H9 (cell line): ENCODE results near the gene FEV. TPM values are rescaled to one million over a fixed set of nuclear protein-coding genes. Genes with fewer than 3 reads are reported as not detected.

Experiments used
- DNase-seq: peaks from one replicate; pipeline ENCODE4 v3.0.0-alpha.2; 2017
- H2AFZ ChIP-seq: one replicate; pipeline ENCODE4 v1.6.1; 2013; ENCODE audit warnings: mild to moderate bottlenecking, low read length, control low read depth, moderate library complexity
- H2AK5ac ChIP-seq: 2 replicates; pipeline ENCODE4 v1.6.1; 2013; ENCODE audit warnings: low read length, control low read depth, mixed read lengths; ENCODE audit not compliant: insufficient read length
- H2BK120ac ChIP-seq: one replicate; pipeline ENCODE4 v1.6.1; 2013; ENCODE audit warnings: low read depth, mild to moderate bottlenecking, low read length, control low read depth, inconsistent platforms; ENCODE audit not compliant: poor library complexity, severe bottlenecking
- H2BK12ac ChIP-seq: 2 replicates; pipeline ENCODE4 v1.6.1; 2013; ENCODE audit warnings: low read length, control low read depth, mixed read lengths, low read depth; ENCODE audit not compliant: insufficient read length
- H2BK15ac ChIP-seq: 2 replicates; pipeline ENCODE4 v1.6.1; 2013; ENCODE audit warnings: low read depth, low read length, control low read depth
- H2BK20ac ChIP-seq: one replicate; pipeline ENCODE4 v1.6.1; 2013; ENCODE audit warnings: low read depth, mild to moderate bottlenecking, low read length, control low read depth, inconsistent platforms; ENCODE audit not compliant: poor library complexity, severe bottlenecking
- H2BK5ac ChIP-seq: 2 replicates; pipeline ENCODE4 v1.6.1; 2013; ENCODE audit warnings: low read length, control low read depth, mixed read lengths; ENCODE audit not compliant: insufficient read length
- H3K14ac ChIP-seq: 2 replicates; pipeline ENCODE4 v1.6.1; 2013; ENCODE audit warnings: low read length, control low read depth; ENCODE audit not compliant: insufficient read depth
- H3K18ac ChIP-seq: 2 replicates; pipeline ENCODE4 v1.6.1; 2013; ENCODE audit warnings: low read depth, mild to moderate bottlenecking, mixed read lengths, low read length, control low read depth; ENCODE audit not compliant: insufficient read length
- H3K23ac ChIP-seq: 2 replicates; pipeline ENCODE4 v1.6.1; 2013; ENCODE audit warnings: low read length, control low read depth, mixed read lengths, low read depth; ENCODE audit not compliant: insufficient read length
- H3K23me2 ChIP-seq: 2 replicates; pipeline ENCODE4 v1.6.1; 2013; ENCODE audit warnings: low read depth, mild to moderate bottlenecking, mixed read lengths, low read length, control low read depth; ENCODE audit not compliant: insufficient read length, poor library complexity, severe bottlenecking
- H3K27ac ChIP-seq: 2 replicates; pipeline ENCODE4 v1.5.1; 2013; ENCODE audit warnings: low read length, control low read depth, mixed read lengths, low read depth; ENCODE audit not compliant: insufficient read length
- H3K27me3 ChIP-seq: 2 replicates; pipeline ENCODE4 v1.6.1; 2013; ENCODE audit warnings: low read length, control low read depth, inconsistent platforms; ENCODE audit not compliant: insufficient read depth
- H3K4ac ChIP-seq: 2 replicates; pipeline ENCODE4 v1.6.1; 2013; ENCODE audit warnings: low read depth, mild to moderate bottlenecking, control low read depth, inconsistent platforms, low read length, moderate library complexity
- H3K4me1 ChIP-seq: 2 replicates; pipeline ENCODE4 v1.6.1; 2013; ENCODE audit warnings: low read length, control low read depth, inconsistent platforms; ENCODE audit not compliant: insufficient read depth
- H3K4me2 ChIP-seq: 2 replicates; pipeline ENCODE4 v1.6.1; 2013; ENCODE audit warnings: low read length, control low read depth, mixed read lengths; ENCODE audit not compliant: insufficient read length, insufficient read depth
- H3K56ac ChIP-seq: 2 replicates; pipeline ENCODE4 v1.6.1; 2013; ENCODE audit warnings: low read depth, mild to moderate bottlenecking, mixed read lengths, low read length, control low read depth; ENCODE audit not compliant: insufficient read length
- H3K79me1 ChIP-seq: 2 replicates; pipeline ENCODE4 v1.6.1; 2013; ENCODE audit warnings: low read depth, mild to moderate bottlenecking, moderate library complexity, low read length, control low read depth, inconsistent platforms; ENCODE audit not compliant: insufficient read depth, poor library complexity, severe bottlenecking
- H3K79me2 ChIP-seq: 2 replicates; pipeline ENCODE4 v1.6.1; 2013; ENCODE audit warnings: low read length, control low read depth, inconsistent platforms; ENCODE audit not compliant: insufficient read depth
- H3K9ac ChIP-seq: 2 replicates; pipeline ENCODE4 v1.6.1; 2013; ENCODE audit warnings: low read length, control low read depth, mixed read lengths; ENCODE audit not compliant: insufficient read length; ENCODE audit errors: extremely low read depth
- H3K9me3 ChIP-seq: one replicate; pipeline ENCODE4 v1.6.1; 2013; ENCODE audit warnings: low read depth, low read length, inconsistent platforms; ENCODE audit not compliant: control insufficient read depth
- H3T11ph ChIP-seq: one replicate; pipeline ENCODE4 v1.6.1; 2013; ENCODE audit warnings: mild to moderate bottlenecking, low read length, control low read depth, inconsistent platforms
- H4K20me1 ChIP-seq: one replicate; pipeline ENCODE4 v1.6.1; 2013; ENCODE audit not compliant: control insufficient read depth, insufficient read length, insufficient read depth
- H4K5ac ChIP-seq: 2 replicates; pipeline ENCODE4 v1.6.1; 2013; ENCODE audit warnings: low read depth, mild to moderate bottlenecking, mixed read lengths, low read length, control low read depth; ENCODE audit not compliant: insufficient read length
- H4K8ac ChIP-seq: replicated peaks from 2 replicates; pipeline ENCODE4 v1.6.1; 2013; ENCODE audit warnings: low read length, control low read depth, mixed read lengths, low read depth; ENCODE audit not compliant: insufficient read length
- H4K91ac ChIP-seq: 2 replicates; pipeline ENCODE4 v1.6.1; 2013; ENCODE audit warnings: low read depth, mild to moderate bottlenecking, moderate library complexity, mixed read lengths, low read length, control low read depth; ENCODE audit not compliant: insufficient read length
- H3K27ac Mint-ChIP-seq, 3 experiments: 2 replicates in 2 of 3; 3 replicates in 1 of 3; pipeline ENCODE4 v1.8.0; 2020 to 2021; ENCODE audit warnings: mixed read lengths in 3 of 3, mild to moderate bottlenecking in 1 of 3, moderate library complexity in 1 of 3
- H3K27me3 Mint-ChIP-seq: 2 replicates; pipeline ENCODE4 v1.8.0; 2021; ENCODE audit warnings: low read depth, mild to moderate bottlenecking, moderate library complexity, mixed read lengths
- H3K36me3 Mint-ChIP-seq, 3 experiments: 2 replicates in 2 of 3; 3 replicates in 1 of 3; pipeline ENCODE4 v1.8.0; 2020 to 2021; ENCODE audit warnings: low read depth in 3 of 3, mixed read lengths in 3 of 3; ENCODE audit not compliant: insufficient read depth in 1 of 3
- H3K4me1 Mint-ChIP-seq, 2 experiments: 2 replicates each; pipeline ENCODE4 v1.8.0; 2020; ENCODE audit warnings: mixed read lengths in 2 of 2
- H3K4me3 Mint-ChIP-seq, 2 experiments: 2 replicates in 1 of 2; 3 replicates in 1 of 2; pipeline ENCODE4 v1.8.0; 2020 to 2021; ENCODE audit warnings: mild to moderate bottlenecking in 2 of 2, mixed read lengths in 2 of 2, moderate library complexity in 1 of 2
- H3K9me3 Mint-ChIP-seq, 2 experiments: 2 replicates in 1 of 2; 3 replicates in 1 of 2; pipeline ENCODE4 v1.8.0; 2020; ENCODE audit warnings: mild to moderate bottlenecking in 2 of 2, mixed read lengths in 2 of 2, moderate library complexity in 1 of 2
- CTCF ChIP-seq: fragments of 200-600 bp; sonication (generic); conservative IDR thresholded peaks from 3 replicates; pipeline ENCODE4 v1.8.0; 2021; ENCODE audit warnings: antibody characterized with exemption, mild to moderate bottlenecking
- WGBS: extraction: QIAGEN DNeasy Blood & Tissue Kit; methylation state at CpG from one replicate; pipeline ENCODE4 v1.1.7; 2013; ENCODE audit warnings: missing lambda C conversion rate, low lambda C conversion rate, mixed read lengths; ENCODE audit not compliant: insufficient read length; ENCODE audit errors: extremely low coverage; 5-methylcytosine and 5-hydroxymethylcytosine counted together
- total RNA-seq: library from RNA; stranded (reverse); gene quantifications from 2 replicates; pipeline ENCODE4 v1.2.1, GENCODE V29; 2021

The FEV gene
- total RNA-seq, 1 experiment from 2014 or later: not detected

GRCh38 chr2:218992703-218993344 is 7.8 kb upstream of the FEV start:
- TF ChIP-seq CTCF: no peak
- WGBS: no CpG with 5 or more reads among the region's 44 CpGs
- H2AFZ ChIP-seq: no peak overlapping the region

More at GRCh38 chr2:218992703-218993344, 7.8 kb upstream of the FEV start:
- H3K14ac ChIP-seq: no peak overlapping the region
- no peak overlapping the region for H2BK20ac ChIP-seq
- no peaks in the 10 kb centered on the region for H4K20me1 ChIP-seq
- peaks cover 98% of the 10 kb centered on the region for H3K27me3 ChIP-seq
- no peaks in the 10 kb centered on the region for H3K4me1 ChIP-seq
- no peak overlapping the region for H2BK15ac ChIP-seq
- no peak overlapping the region for H3K18ac ChIP-seq
- no peak overlapping the region for H4K5ac ChIP-seq
- H3K27ac Mint-ChIP-seq: no peak overlapping the region
- no peak overlapping the region for H4K8ac ChIP-seq
- H3K9me3 Mint-ChIP-seq: peaks cover 2 to 10% of the 10 kb centered on the region in 2 experiments; a peak in 4 of 5 replicates
- no peaks in the 10 kb centered on the region for H3K23me2 ChIP-seq
- DNase-seq: peak; percentile 43
- H2BK12ac ChIP-seq: no peak overlapping the region
- no peak overlapping the region for H3K23ac ChIP-seq
- no peak overlapping the region for H4K91ac ChIP-seq
- H3K36me3 Mint-ChIP-seq: no peaks in the 10 kb centered on the region; a peak in 1 of 7 replicates
- peaks cover 6 to 18% of the 10 kb centered on the region in 2 experiments for H3K4me1 Mint-ChIP-seq
- H3K9me3 ChIP-seq: no peaks in the 10 kb centered on the region
- H3K4me3 Mint-ChIP-seq: no peak overlapping the region; a peak in 1 of 5 replicates
- H3K9ac ChIP-seq: no peak overlapping the region
- H3K27me3 Mint-ChIP-seq: peaks cover 99% of the 10 kb centered on the region
- H2AK5ac ChIP-seq: no peak overlapping the region
- no peak overlapping the region for H3K4me2 ChIP-seq
- H2BK5ac ChIP-seq: no peak overlapping the region
- H3K79me1 ChIP-seq: no peaks in the 10 kb centered on the region
- H3K4ac ChIP-seq: no peak overlapping the region
- no peak overlapping the region for H3T11ph ChIP-seq
- H3K27ac ChIP-seq: no peak overlapping the region
- H3K79me2 ChIP-seq: no peaks in the 10 kb centered on the region
- no peak overlapping the region for H3K56ac ChIP-seq
- H2BK120ac ChIP-seq: no peak overlapping the region
